Vagina (tissue), 2 donors: Measurements from ENCODE around the gene CTSW. TPM values are rescaled to one million over a fixed set of nuclear protein-coding genes. Genes with fewer than 3 reads are reported as not detected.
"Not testable (repeated sequence)": the region's sequence is repeated elsewhere in the genome, so short reads cannot be mapped to it uniquely, and the experiment has no call there.

ENCODE experiments used
- DNase-seq, 2 donors: peaks; one replicate each; pipeline ENCODE4 v3.0.0-alpha.2; 2017; ENCODE audit errors: extremely low spot score in 2 of 2
- H3K27ac ChIP-seq: fragments of 200-600 bp; sonication (generic); one replicate; pipeline ENCODE4 v1.5.1; 2019
- H3K27me3 ChIP-seq: fragments of 200-600 bp; sonication (generic); one replicate; pipeline ENCODE4 v1.5.1; 2019
- H3K36me3 ChIP-seq, 2 donors: fragments of 200-600 bp; sonication (generic); one replicate each; pipeline ENCODE4 v1.5.1; 2017 to 2019
- H3K4me1 ChIP-seq: fragments of 200-600 bp; sonication (generic); one replicate; pipeline ENCODE4 v1.5.1; 2019
- H3K4me3 ChIP-seq, 2 donors: fragments of 200-600 bp; sonication (generic); 1 replicate in 1 of 2; 2 replicates in 1 of 2; pipeline ENCODE4 v1.5.1; 2016 to 2019
- H3K9me3 ChIP-seq: fragments of 200-600 bp; sonication (generic); one replicate; pipeline ENCODE4 v1.5.1; 2019
- POLR2A ChIP-seq, 2 donors: fragments of 450-650 bp; IDR thresholded peaks; one replicate each; pipeline ENCODE4 v1.6.1; 2017; ENCODE audit warnings: antibody characterized with exemption in 2 of 2, mild to moderate bottlenecking in 2 of 2, moderate library complexity in 2 of 2
- POLR2AphosphoS5 ChIP-seq, 2 donors: sonication (generic); formaldehyde crosslinking; IDR thresholded peaks; one replicate each; pipeline ENCODE4 v1.9.0; 2017; ENCODE audit warnings: antibody characterized with exemption in 2 of 2, mild to moderate bottlenecking in 2 of 2, low read depth in 1 of 2; ENCODE audit not compliant: insufficient read depth in 1 of 2
- intact Hi-C: fragments of 100-400 bp; cut with DNase I; formaldehyde crosslinking; loops from one replicate; pipeline ENCODE4 v1.15.1; 2023
- total RNA-seq: library from RNA; depleted of rRNA; stranded (reverse); fragments of >200 nt; gene quantifications from one replicate; pipeline ENCODE4 v1.2.3, GENCODE V29; 2016
- TF ChIP-seq, protein P1 (sequence below), 3 experiments: fragments of 450-650 bp in 2 of 3; fragments of 200-600 bp in 1 of 3; sonication (generic) in 1 of 3; IDR thresholded peaks; one replicate each; pipeline ENCODE4 v1.5.1; 2017 to 2019; ENCODE audit warnings: antibody characterized with exemption in 3 of 3, mild to moderate bottlenecking in 2 of 3, moderate library complexity in 2 of 3

CTSW gene, protein sequence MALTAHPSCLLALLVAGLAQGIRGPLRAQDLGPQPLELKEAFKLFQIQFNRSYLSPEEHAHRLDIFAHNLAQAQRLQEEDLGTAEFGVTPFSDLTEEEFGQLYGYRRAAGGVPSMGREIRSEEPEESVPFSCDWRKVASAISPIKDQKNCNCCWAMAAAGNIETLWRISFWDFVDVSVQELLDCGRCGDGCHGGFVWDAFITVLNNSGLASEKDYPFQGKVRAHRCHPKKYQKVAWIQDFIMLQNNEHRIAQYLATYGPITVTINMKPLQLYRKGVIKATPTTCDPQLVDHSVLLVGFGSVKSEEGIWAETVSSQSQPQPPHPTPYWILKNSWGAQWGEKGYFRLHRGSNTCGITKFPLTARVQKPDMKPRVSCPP
- total RNA-seq = 0.74 TPM

DNA sequence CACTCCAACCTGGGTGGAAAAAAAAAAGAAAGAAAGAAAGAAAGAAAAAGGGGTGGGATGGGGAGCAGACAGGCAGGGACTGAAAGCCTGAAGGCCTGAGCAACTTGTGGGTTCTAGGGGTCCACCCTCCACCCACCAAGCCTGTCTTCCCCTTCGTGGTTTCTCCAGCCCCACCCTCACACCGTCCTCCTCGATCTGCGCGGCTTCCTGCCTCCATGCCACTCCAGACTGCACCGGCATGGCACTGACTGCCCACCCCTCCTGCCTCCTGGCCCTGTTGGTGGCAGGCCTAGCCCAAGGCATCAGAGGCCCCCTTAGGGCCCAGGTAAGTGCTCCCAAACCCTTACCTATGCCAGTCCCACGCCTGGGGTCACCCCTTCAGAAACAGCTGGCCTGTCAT, at the start of gene CTSW:
Gene CTSW (plus strand): TSS at position 221 of the 400 bp plus-strand sequence. CDS start 18 bp downstream, at position 239.
- H3K4me1 ChIP-seq = peaks cover 6% of the 10 kb centered on the region
- H3K27ac ChIP-seq = no peak within 1 kb of the TSS
- TF ChIP-seq, protein P1, sequence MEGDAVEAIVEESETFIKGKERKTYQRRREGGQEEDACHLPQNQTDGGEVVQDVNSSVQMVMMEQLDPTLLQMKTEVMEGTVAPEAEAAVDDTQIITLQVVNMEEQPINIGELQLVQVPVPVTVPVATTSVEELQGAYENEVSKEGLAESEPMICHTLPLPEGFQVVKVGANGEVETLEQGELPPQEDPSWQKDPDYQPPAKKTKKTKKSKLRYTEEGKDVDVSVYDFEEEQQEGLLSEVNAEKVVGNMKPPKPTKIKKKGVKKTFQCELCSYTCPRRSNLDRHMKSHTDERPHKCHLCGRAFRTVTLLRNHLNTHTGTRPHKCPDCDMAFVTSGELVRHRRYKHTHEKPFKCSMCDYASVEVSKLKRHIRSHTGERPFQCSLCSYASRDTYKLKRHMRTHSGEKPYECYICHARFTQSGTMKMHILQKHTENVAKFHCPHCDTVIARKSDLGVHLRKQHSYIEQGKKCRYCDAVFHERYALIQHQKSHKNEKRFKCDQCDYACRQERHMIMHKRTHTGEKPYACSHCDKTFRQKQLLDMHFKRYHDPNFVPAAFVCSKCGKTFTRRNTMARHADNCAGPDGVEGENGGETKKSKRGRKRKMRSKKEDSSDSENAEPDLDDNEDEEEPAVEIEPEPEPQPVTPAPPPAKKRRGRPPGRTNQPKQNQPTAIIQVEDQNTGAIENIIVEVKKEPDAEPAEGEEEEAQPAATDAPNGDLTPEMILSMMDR (IDR thresholded peaks at IDR 0.05) = no peak
- TF ChIP-seq POLR2A (IDR thresholded peaks at IDR 0.05) (no peak), POLR2AphosphoS5 (IDR thresholded peaks at IDR 0.05; ENCODE audit: insufficient read depth in 1 of 2, low read depth in 1 of 2) (no peak)
- peaks cover 0 to 25% of the 10 kb centered on the region in 2 donors for H3K36me3 ChIP-seq
- H3K27me3 ChIP-seq = no peaks in the 10 kb centered on the region
- no peak for DNase-seq
- H3K9me3 ChIP-seq = no peaks in the 10 kb centered on the region
- intact Hi-C loops = loop anchor here (5.0 kb wide), 1 partner anchor 38 kb away; the partner anchor contains the start of genes C11orf68 and DRAP1
- no peak within 1 kb of the TSS for H3K4me3 ChIP-seq

DNA sequence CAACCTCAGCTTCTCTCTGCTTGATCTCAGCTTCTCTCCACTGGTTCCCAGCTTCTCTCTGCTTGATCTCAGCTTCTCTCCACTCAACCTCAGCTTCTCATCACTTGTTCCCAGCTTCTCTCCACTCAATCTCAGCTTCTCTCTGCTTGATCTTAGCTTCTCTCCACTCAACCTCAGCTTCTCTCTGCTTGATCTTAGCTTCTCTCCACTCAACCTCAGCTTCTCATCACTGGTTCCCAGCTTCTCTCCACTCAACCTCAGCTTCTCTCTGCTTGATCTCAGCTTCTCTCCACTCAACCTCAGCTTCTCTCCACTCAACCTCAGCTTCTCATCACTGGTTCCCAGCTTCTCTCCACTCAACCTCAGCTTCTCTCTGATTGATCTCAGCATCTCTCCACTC, 47.4 kb upstream of the CTSW start:
- H3K4me1 ChIP-seq, H3K36me3 ChIP-seq, intact Hi-C loops, H3K9me3 ChIP-seq, H3K27ac ChIP-seq, H3K27me3 ChIP-seq, H3K4me3 ChIP-seq, DNase-seq: not testable (repeated sequence)

DNA sequence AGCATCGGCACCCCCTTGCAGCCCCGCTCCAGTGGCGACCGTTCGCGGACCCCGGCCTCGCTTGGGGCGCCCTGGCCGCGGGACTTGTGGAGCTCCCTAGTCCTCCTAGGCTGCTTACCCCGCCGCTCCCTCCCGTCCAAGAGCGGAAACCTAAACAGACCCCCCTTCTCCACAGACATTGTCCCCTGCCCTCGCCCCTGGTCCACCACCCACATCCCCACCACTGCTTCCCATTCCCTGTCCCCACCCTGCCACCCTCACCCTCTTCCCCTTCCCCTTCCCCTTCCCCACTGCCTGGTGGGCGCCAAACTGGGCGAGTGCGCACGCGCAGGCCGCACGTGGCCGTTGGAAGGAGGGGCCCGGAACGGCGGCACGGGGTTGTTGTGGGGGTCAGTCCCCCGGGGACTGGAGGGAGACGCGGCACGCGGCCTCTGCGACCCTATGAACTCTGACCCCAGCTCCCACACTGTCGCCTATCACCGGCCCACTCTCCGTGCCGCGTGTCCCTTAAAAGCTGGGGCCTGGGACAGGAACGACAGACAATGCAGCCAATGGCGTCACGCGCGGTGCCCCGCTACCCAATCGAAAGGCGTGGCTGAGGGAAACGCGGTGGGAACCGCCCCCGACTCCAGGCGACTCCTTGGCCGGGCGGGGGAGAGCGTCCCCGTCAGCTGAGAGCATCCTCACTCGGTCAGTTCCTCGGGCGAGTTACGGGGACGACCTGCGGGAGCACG, 46.2 kb upstream of the CTSW start, which contains the start of gene SNX32:
Gene SNX32 (plus strand): TSS at position 667 of the 734 bp plus-strand sequence. CDS start 103 bp downstream, outside the sequence.
- TF ChIP-seq POLR2AphosphoS5 (IDR thresholded peaks at IDR 0.05; ENCODE audit: insufficient read depth in 1 of 2, low read depth in 1 of 2) (peak; percentile 70 to 80), POLR2A (IDR thresholded peaks at IDR 0.05) (no peak)
- TF ChIP-seq, protein P1 (IDR thresholded peaks at IDR 0.05) = no peak
- no peaks in the 10 kb centered on the region for H3K36me3 ChIP-seq
- H3K4me3 ChIP-seq = peak within 1 kb of the TSS; percentile 54 to 82
- H3K4me1 ChIP-seq = peaks cover 8% of the 10 kb centered on the region
- no peaks in the 10 kb centered on the region for H3K27me3 ChIP-seq
- H3K9me3 ChIP-seq = no peaks in the 10 kb centered on the region
- peak in 1 of 2 donors; percentile 95 for DNase-seq
- intact Hi-C loops = no loop called here
- H3K27ac ChIP-seq = no peak within 1 kb of the TSS

DNA sequence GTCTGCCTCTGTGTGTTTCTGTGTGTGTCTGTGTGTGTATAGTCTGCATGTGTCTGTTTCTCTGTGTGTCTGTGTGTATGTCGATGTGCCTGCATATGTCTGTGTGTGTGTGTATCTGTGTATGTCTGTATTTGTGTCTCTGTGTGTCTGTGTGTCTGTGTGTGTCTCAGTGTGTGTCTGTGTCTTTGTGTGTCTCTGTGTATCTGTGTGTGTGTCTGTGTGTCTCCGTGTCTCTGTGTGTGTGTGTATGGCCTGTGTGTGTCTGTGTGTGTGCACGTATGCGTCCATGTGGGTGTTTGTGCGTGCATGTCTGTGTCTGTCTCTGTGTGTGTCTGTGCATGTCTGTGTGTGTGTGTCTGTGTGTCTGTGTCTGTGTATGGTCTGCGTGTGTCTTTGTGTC, 45.4 kb upstream of the CTSW start:
- Histone ChIP-seq H3K36me3 (no peaks in the 10 kb centered on the region), H3K4me1 (peaks cover 8% of the 10 kb centered on the region), H3K4me3 (peak overlapping the region; percentile 54 to 82), H3K27me3 (no peaks in the 10 kb centered on the region), H3K27ac (no peak overlapping the region), H3K9me3 (no peaks in the 10 kb centered on the region)
- intact Hi-C loops = no loop called here
- TF ChIP-seq POLR2AphosphoS5 (IDR thresholded peaks at IDR 0.05; ENCODE audit: insufficient read depth in 1 of 2, low read depth in 1 of 2) (no peak), POLR2A (IDR thresholded peaks at IDR 0.05) (no peak)
- TF ChIP-seq, protein P1 (IDR thresholded peaks at IDR 0.05) = no peak
- DNase-seq = peak in 1 of 2 donors; percentile 84

DNA sequence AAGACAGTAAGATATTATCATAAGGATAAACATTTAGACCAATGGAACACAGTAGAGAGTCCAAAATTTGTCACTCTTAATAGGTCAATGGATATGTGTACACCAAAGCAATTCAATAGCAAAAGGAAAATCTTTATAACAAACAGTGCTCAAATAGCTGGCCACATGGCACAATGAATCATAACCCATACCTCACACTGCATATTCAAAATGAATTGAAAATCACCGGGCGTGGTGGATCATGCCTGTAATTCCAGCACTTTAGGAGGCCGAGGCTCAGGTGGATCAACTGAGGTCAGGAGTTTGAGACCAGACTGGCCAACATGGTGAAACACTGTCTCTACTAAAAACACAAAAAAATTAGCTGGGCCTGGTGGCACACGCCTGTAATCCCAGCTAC, 37.5 kb upstream of the CTSW start:
- DNase-seq = no peak
- Histone ChIP-seq H3K27me3 (no peaks in the 10 kb centered on the region), H3K4me3 (no peak overlapping the region), H3K27ac (no peak overlapping the region), H3K4me1 (no peaks in the 10 kb centered on the region), H3K36me3 (no peaks in the 10 kb centered on the region), H3K9me3 (no peaks in the 10 kb centered on the region)
- intact Hi-C loops = loop anchor here (10.0 kb wide), 1 partner anchor 1827 kb away; no protein-coding TSS in a partner anchor
- TF ChIP-seq POLR2A (IDR thresholded peaks at IDR 0.05) (no peak), POLR2AphosphoS5 (IDR thresholded peaks at IDR 0.05; ENCODE audit: insufficient read depth in 1 of 2, low read depth in 1 of 2) (no peak)
- TF ChIP-seq, protein P1 (IDR thresholded peaks at IDR 0.05) = no peak
